NOMO-1 treated with DMSO at 0.1 percent for 48 hours (cell line): ENCODE data around the gene TADA3.
"Not testable (repeated sequence)": the region's sequence is repeated elsewhere in the genome, so short reads cannot be mapped to it uniquely, and the experiment has no call there.

Experiments used
- DNase-seq: peaks from one replicate; lab custom pipeline; 2025; ENCODE audit not compliant: unreplicated experiment; lab: John Stamatoyannopoulos, UW

TADA3 gene

DNA sequence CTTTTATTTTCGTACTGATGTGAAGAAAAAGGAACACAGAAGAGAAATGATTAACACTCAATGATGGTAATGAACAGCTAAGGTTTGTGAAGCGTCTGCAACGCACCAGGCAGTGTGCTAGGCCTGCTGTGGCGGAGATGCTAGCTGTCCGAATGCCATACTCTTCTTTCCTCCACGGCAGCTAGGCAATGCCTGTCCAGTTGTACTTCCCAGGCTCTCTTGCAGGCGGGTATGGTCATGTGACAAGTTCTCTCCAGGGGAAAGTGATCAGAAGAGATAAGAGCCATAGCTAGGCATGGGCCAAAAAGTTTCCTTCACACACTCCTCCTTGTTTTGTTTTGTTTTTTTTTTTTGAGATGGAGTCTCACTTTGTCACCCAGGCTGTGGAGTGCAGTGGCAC is 6.7 kb downstream of the TADA3 start:
- DNase-seq = no peak

- DNase-seq = peak; percentile 13
These were observed 7.3 kb downstream of the TADA3 start for GRCh38 chr3:9784965-9785364.

- no peak for DNase-seq
These were observed 8.3 kb downstream of the TADA3 start for GRCh38 chr3:9783954-9784353.

DNA sequence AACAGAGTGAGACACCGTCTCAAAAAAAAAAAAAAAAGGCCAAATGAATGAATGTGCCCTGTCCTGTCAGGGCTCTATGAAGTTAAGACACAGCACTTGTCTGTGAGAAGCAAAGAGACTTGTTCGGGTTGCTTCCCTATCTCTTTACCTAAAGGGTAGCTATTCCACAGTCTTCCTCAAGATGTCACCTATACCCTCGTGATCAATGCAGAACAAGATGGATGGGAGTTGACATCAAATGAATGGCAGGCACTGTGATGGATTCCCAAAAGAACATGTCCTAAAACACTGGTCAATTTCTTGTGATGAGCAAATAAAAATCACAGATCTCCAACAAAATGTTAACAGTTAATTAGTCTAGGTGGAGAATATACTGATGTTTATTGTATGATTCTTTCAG is 9.5 kb downstream of the TADA3 start:
- DNase-seq = peak; percentile 19

DNA sequence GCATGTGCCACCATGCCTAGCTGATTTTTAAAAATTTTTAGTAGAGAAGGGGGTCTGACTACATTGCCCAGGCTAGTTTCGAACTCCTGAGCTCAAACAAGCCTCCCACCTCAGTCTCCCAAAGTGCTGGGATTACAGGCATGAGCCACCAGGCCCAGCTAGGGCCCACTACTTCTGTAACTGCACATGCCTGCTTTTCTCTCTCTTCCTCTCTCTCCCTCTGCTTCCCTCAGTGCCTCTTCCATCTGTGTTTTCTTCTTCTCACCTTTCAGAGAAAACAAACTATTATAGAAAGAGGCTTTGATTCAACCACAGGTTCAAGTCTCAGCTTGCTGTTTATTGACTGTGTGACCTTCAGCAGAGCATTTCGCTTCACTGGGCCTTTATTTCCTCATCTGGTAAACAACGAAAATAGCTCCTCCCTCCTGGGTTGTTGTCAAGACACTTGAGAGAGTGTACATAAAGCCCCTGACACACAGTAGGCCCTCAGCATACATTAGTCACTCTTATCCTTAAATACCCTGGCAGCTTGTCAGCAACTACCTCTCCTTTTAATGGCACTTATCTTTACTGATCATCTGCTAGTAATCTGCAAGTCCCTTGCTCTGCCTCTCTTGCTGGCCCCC is 10.2 kb downstream of the TADA3 start:
- no peak for DNase-seq

- peak; percentile 19 for DNase-seq
These were observed 10.7 kb downstream of the TADA3 start for GRCh38 chr3:9781551-9781950.

- no peak for DNase-seq
These were observed 11.4 kb downstream of the TADA3 start for GRCh38 chr3:9780910-9781309.

DNA sequence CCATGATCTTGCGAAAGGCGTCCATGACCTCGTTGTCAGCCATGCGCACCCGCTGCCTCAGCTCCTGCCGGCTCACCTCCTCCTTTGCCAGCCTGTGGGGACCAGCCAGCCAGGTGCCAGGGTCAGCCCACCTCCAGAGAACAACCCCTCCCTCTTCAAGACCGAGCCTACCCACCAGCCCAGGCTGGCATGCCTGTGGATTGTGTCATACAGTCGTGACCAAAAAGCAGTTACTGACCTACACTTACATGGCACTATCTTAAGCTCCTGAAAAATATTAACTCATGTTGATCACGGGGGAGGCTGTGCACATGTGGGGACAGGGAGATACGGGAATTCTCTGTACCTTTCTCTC is 11.8 kb downstream of the TADA3 start:
- no peak for DNase-seq

GRCh38 chr3:9779721-9780457 is 12.4 kb downstream of the TADA3 start:
- peak; percentile 92 for DNase-seq

GRCh38 chr3:9779075-9779593 is 13.1 kb downstream of the TADA3 start:
- peak; percentile 34 for DNase-seq

GRCh38 chr3:9778143-9779074 is 13.9 kb downstream of the TADA3 start:
- peak; percentile 22 for DNase-seq

DNA sequence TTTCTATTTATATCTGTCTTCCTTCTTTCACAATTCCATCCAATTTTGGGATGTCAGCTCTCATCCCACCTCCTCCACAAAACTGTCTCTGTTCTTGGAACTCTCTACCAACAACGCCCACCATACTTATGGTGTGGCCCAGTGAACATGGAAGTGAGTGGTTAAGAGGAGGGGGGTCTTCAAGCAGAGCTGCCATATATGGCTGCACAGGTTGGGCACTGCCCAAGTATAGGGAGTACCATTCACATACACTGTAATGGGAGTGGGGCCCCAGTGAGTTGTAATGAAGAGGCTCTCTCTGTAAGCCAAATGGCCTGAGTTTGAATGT is 14.6 kb downstream of the TADA3 start:
- no peak for DNase-seq

- DNase-seq = no peak
These were observed 15.2 kb downstream of the TADA3 start for GRCh38 chr3:9776896-9777693.

GRCh38 chr3:9771007-9771406 is 21.3 kb downstream of the TADA3 start:
- DNase-seq = not testable (repeated sequence)

DNA sequence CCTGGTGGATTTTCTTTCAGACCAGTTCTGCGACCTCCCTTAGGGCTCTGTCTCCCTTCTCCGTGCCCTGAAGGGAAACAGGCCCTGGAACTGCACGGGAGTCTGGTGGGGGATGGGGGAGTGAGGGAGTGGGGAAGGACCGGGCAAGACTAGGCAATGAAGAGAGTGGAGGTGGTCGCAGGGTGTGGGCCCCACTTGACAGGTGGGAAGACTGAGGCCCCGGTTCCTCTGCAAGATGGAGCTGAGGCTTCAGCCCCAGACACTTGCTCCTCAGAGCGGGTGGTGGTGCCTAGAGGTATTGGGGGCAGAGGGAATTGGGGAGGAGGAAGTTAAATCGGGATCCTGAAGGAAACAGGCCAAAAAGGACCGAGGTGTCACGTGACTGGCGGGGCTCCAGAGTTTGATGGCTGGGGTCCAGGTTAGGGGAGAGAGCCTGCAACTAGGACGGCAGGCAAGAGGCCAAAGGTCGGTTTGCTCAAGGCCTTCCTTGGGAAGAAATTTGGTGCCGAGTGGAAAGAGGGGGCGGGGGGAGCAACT is 21.9 kb downstream of the TADA3 start:
- no peak for DNase-seq

- DNase-seq = peak; percentile 39
These were observed 22.6 kb downstream of the TADA3 start, which contains the start of gene CAMK1 for GRCh38 chr3:9769426-9770275. Gene CAMK1 (minus strand): TSS chr3:9769947. CDS start chr3:9767749, 2,198 bp downstream.

- DNase-seq = no peak
These were observed 23.3 kb downstream of the TADA3 start for GRCh38 chr3:9769012-9769411.

DNA sequence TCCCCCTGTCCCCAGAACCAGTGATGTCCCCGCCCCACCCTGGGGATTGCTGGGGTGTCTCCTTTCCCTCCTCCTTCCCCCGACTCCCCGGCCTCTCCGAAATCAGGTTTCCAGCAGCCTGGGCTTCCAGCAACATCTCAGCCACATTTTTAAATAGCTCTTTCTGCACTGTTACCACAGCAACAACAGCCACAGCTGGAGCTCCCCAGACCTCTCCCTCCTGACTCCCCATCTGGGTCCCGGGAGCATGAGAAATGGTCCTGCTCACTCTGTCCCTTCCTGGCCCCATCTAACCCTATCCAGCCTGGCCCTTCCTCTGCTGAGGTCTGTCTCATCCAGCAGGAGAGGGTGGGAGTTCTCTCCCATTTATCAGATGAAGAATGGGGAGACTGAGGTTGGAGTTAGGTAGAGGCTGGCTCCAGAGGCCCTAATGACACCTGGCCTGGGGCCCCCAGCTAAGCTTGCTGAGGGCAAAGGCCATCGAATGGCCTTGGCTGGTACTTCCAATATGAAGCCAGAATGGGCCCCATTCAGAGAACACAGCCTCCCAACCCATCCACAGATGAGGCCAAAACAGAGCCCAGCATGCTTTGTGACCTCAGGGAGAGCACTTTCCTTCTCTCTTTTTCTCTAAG is 24.0 kb downstream of the TADA3 start:
- DNase-seq = no peak

DNA sequence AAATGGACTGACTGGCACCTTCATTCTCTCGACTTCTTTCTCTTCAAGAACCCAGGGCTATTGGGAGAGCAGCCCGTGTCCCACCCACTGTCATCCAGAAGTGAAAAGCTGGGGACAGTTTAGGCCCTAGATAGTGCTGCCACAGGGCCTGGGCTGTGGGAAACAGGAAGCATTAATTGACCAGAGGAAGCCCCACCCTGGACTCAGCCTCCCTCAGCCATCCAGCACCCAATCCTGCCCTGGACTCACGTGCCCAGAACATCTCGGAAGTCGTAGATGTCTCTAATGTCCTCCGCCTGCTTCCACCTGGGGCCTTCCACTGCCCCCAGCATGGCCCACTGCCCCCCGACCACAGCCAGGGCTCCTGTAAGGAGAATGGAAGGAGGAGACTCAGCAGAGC is 24.9 kb downstream of the TADA3 start:
- no peak for DNase-seq
